B cell (primary cell): ENCODE measurements around the gene KRT28.

Source experiments
- EZH2 ChIP-seq: IDR thresholded peaks from 2 replicates; pipeline ENCODE4 v1.6.1; 2012; ENCODE audit warnings: borderline replicate concordance, low read depth, mild to moderate bottlenecking, moderate library complexity, low read length; ENCODE audit not compliant: insufficient read depth, poor library complexity, severe bottlenecking
- TF ChIP-seq, protein P1 (sequence below): fragments of 200-600 bp; IDR thresholded peaks from one replicate; pipeline ENCODE4 v1.8.0; 2022; ENCODE audit warnings: antibody characterized with exemption, mild to moderate bottlenecking

DNA sequence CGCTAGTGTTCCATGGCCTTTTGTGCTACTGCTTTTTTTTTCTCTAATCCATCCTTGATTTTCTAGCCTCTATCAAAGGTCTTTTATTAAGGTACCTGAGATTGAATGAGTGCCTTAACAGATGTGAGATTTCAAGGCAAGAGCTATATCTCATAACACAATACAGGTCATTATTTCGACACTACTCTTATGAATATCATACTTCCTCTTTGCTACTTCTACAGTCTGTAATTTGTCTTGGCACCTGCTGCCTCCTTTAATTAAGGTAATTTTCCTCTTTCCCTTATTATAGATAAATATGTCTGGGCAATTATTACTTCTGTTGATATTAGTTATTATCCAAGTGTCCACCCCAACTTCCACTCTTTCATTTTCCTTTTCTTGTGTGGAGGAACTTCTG, 5.3 kb downstream of the KRT28 start:
- TF ChIP-seq, protein P1, sequence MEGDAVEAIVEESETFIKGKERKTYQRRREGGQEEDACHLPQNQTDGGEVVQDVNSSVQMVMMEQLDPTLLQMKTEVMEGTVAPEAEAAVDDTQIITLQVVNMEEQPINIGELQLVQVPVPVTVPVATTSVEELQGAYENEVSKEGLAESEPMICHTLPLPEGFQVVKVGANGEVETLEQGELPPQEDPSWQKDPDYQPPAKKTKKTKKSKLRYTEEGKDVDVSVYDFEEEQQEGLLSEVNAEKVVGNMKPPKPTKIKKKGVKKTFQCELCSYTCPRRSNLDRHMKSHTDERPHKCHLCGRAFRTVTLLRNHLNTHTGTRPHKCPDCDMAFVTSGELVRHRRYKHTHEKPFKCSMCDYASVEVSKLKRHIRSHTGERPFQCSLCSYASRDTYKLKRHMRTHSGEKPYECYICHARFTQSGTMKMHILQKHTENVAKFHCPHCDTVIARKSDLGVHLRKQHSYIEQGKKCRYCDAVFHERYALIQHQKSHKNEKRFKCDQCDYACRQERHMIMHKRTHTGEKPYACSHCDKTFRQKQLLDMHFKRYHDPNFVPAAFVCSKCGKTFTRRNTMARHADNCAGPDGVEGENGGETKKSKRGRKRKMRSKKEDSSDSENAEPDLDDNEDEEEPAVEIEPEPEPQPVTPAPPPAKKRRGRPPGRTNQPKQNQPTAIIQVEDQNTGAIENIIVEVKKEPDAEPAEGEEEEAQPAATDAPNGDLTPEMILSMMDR, result no peak
- TF ChIP-seq EZH2, result no peak
